Activated CD8-positive, alpha-beta T cell treated with anti-CD3 and anti-CD28 coated beads for 36 hours (primary cell): ENCODE results near the gene TTC16. TPM values are rescaled to one million over a fixed set of nuclear protein-coding genes. Genes with fewer than 3 reads are reported as not detected.

Experiments
- ATAC-seq: fragments of 200-7000 bp; cut with Tn5 transposase; one replicate; pipeline ENCODE4 v1.10.0; 2021; ENCODE audit warnings: mild to moderate bottlenecking, moderate library complexity
- CTCF ChIA-PET: fragments of 350-600 bp; sonication (Branson Sonifier 250); formaldehyde crosslinking; loops from one replicate; lab custom pipeline; 2021; ENCODE audit warnings: antibody characterized with exemption; lab: Charles Lee
- POLR2A ChIA-PET: fragments of 350-600 bp; sonication (Branson Sonifier 250); formaldehyde crosslinking; loops from one replicate; lab custom pipeline; 2021; ENCODE audit warnings: antibody characterized with exemption; lab: Charles Lee
- DNase-seq: peaks from one replicate; pipeline ENCODE4 v3.0.0-alpha.2; 2020
- H3K27ac Mint-ChIP-seq: one replicate; pipeline ENCODE4 v1.8.0; 2021; ENCODE audit warnings: mild to moderate bottlenecking, mixed read lengths
- H3K27me3 Mint-ChIP-seq: one replicate; pipeline ENCODE4 v1.8.0; 2021; ENCODE audit warnings: mixed read lengths
- H3K36me3 Mint-ChIP-seq: one replicate; pipeline ENCODE4 v1.8.0; 2021; ENCODE audit warnings: low read depth, mixed read lengths
- H3K4me1 Mint-ChIP-seq: one replicate; pipeline ENCODE4 v1.8.0; 2021; ENCODE audit warnings: low read depth, mixed read lengths
- H3K4me3 Mint-ChIP-seq: one replicate; pipeline ENCODE4 v1.8.0; 2021; ENCODE audit warnings: mild to moderate bottlenecking, moderate library complexity, mixed read lengths
- H3K9me3 Mint-ChIP-seq: one replicate; pipeline ENCODE4 v1.8.0; 2021; ENCODE audit warnings: mixed read lengths
- intact Hi-C: fragments of 100-400 bp; cut with micrococcal nuclease; formaldehyde crosslinking; loops from one replicate; pipeline ENCODE4 v1.10.0; 2022
- total RNA-seq, 2 experiments: library from RNA; stranded (reverse); gene quantifications; one replicate each; pipeline ENCODE4 v1.2.3, GENCODE V29; 2021
- TF ChIP-seq, protein P1 (sequence below): fragments of 200-600 bp; IDR thresholded peaks from one replicate; pipeline ENCODE4 v1.8.0; 2022; ENCODE audit warnings: antibody characterized with exemption, mild to moderate bottlenecking

TTC16 gene
- total RNA-seq, 2 experiments from 2014 or later, result 2.1 to 2.3 TPM

DNA sequence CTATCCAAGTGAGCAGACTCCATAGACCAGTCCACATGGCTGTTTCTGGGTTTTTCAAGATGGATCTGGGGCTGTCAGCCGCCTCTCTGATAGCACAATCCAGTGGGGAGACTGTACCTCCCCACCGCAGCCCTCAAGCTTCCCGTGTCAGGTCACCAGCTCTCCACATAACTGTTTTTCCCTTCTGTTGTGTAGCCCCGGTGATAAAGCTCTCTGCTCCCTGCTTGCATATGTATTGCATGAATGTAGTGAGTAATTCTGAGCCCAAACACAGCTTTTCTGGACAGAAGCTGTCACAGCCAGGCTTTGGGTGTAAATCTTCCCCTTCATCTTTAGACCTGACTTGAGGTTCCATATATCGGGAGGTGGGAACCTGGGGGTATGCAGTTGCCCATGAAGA, 32.2 kb upstream of the TTC16 start:
- Mint-ChIP-seq H3K27me3 (no peaks in the 10 kb centered on the region), H3K36me3 (peaks cover 2% of the 10 kb centered on the region), H3K9me3 (no peaks in the 10 kb centered on the region), H3K4me1 (no peaks in the 10 kb centered on the region), H3K4me3 (no peak overlapping the region), H3K27ac (no peak overlapping the region)
- intact Hi-C loops, result no loop called here
- TF ChIP-seq, protein P1, sequence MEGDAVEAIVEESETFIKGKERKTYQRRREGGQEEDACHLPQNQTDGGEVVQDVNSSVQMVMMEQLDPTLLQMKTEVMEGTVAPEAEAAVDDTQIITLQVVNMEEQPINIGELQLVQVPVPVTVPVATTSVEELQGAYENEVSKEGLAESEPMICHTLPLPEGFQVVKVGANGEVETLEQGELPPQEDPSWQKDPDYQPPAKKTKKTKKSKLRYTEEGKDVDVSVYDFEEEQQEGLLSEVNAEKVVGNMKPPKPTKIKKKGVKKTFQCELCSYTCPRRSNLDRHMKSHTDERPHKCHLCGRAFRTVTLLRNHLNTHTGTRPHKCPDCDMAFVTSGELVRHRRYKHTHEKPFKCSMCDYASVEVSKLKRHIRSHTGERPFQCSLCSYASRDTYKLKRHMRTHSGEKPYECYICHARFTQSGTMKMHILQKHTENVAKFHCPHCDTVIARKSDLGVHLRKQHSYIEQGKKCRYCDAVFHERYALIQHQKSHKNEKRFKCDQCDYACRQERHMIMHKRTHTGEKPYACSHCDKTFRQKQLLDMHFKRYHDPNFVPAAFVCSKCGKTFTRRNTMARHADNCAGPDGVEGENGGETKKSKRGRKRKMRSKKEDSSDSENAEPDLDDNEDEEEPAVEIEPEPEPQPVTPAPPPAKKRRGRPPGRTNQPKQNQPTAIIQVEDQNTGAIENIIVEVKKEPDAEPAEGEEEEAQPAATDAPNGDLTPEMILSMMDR, result no peak
- no peak for ATAC-seq
- ChIA-PET CTCF (interaction anchor here (1.2 to 1.4 kb wide), 3 partner anchors 51 to 229 kb away, joined by 3 read pairs; partner anchors contain the start of gene TOR2A), POLR2A (no interaction called here)
- no peak for DNase-seq

DNA sequence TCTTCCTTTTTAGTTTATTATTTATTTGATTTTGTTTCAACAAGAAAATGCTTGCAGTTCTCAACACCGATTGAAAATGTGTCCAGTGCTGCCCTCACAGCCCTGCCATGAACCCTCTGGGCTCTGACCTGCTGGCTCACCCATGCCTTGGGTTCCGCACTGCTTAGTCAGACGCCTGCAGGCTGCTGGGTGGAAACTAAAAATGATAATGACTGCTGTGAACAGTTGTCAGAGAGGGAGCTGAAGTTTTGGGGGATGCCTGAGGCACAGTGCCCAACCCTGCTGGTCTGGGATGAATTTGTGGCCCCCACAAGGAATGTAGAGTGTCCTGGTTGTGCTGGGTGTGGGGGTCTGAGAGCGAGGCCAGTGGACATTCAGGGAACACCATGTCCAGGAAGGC, 31.3 kb upstream of the TTC16 start:
- no peaks in the 10 kb centered on the region for H3K9me3 Mint-ChIP-seq
- no peaks in the 10 kb centered on the region for H3K4me1 Mint-ChIP-seq
- ChIA-PET POLR2A (interaction anchor here (1.3 to 1.4 kb wide), 2 partner anchors 20 to 25 kb away, joined by 3 read pairs; no protein-coding TSS in a partner anchor), CTCF (interaction anchor here (1.2 kb wide), 1 partner anchor 230 kb away, joined by 3 read pairs; no protein-coding TSS in a partner anchor)
- intact Hi-C loops, result no loop called here
- no peaks in the 10 kb centered on the region for H3K36me3 Mint-ChIP-seq
- H3K27ac Mint-ChIP-seq, result no peak overlapping the region
- DNase-seq (no peak), ATAC-seq (no peak)
- no peaks in the 10 kb centered on the region for H3K27me3 Mint-ChIP-seq
- TF ChIP-seq, protein P1, result no peak
- H3K4me3 Mint-ChIP-seq, result no peak overlapping the region

DNA sequence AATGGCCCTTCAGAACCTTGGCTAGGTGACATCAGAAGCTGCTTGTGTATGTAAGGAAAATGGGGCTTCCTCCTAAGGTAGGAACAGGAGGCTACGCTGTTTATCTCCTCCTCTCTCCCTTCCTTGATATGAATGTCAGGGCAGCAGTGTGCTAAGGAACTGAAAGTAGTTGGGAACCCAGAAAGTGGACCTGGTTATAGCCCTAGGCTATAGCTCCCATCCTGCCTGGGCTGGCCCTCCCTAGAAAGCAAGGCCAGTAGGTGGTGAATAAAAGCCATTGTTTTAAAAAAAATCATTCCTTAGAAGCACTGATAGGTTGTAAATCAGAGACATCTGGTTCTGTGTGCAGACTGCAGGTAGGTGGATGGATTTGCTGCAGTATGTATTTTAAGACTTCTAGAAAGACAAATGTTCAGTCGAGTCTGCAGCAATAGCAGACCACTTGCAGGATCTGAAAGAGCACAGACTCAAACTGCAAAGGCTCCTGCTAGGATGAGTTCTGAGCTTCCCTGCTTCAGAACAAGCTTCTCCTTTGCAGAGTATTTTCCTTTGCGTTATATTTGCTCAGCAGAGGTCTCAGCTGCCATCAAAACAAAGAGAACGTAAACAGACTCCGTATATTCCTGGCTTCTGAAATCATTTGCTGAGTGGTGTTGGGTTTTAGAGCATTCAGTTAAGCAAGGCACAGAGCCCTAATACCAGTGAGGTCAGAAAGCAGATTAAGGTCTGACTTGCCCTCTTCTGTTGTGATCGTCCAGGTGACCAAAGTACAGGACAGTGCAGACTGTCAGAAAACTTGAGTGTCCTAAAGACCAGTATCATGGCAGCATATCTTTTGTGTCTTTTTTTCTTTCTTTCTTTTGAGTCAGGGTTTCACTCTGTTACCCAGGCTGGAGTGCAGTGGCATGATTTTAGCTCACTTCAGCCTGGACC, 29.2 kb upstream of the TTC16 start:
- CTCF ChIA-PET, result no interaction called here
- intact Hi-C loops, result no loop called here

DNA sequence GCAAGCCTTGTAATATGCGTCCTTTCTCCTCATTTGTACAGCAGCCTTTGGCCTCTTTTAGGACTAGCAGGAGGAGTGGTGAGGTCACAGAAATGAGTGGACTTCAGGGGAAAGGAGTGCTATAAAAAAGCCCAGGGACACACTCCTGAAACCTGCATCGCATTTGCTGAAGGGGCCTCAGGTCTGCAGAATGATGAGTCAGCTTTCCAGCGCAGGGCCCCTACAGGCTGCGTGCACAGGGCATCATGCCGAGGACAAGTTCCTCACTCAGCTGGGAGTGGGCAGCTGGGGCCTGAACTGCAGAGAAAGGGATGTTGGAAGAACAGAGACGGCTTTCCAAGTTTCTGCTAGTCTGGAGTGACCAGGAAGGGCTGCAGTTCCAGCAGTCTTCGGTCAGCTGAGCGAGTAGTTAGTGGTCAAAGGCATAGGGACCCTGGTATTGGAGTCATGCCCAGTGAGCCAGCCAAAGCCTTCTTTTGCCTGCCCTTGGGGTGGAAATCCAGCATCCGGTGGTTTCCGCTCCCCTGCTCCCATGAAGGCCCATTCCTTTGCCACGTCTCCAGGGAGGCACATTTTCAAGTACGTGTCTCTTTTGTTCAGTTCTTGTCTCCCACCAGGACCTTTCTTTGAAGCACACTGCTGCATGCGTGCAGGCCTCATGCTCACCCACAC, 26.4 kb upstream of the TTC16 start:
- Mint-ChIP-seq H3K27me3 (no peaks in the 10 kb centered on the region), H3K4me1 (no peaks in the 10 kb centered on the region), H3K27ac (no peak overlapping the region), H3K36me3 (no peaks in the 10 kb centered on the region), H3K9me3 (no peaks in the 10 kb centered on the region), H3K4me3 (no peak overlapping the region)
- intact Hi-C loops, result no loop called here
- ChIA-PET POLR2A (no interaction called here), CTCF (no interaction called here)
- TF ChIP-seq, protein P1, result no peak
- DNase-seq (no peak), ATAC-seq (no peak)

More for the DNA sequence above, 29.2 kb upstream of the TTC16 start:
- TF ChIP-seq, protein P1, result no peak
- DNase-seq, result no peak
- no peaks in the 10 kb centered on the region for H3K9me3 Mint-ChIP-seq
- no peaks in the 10 kb centered on the region for H3K27me3 Mint-ChIP-seq
- no peak overlapping the region for H3K4me3 Mint-ChIP-seq
- POLR2A ChIA-PET, result no interaction called here
- no peak overlapping the region for H3K27ac Mint-ChIP-seq
- no peaks in the 10 kb centered on the region for H3K36me3 Mint-ChIP-seq
- no peaks in the 10 kb centered on the region for H3K4me1 Mint-ChIP-seq
- ATAC-seq, result no peak
